Esophagus muscularis mucosa (tissue), 3 donors: ENCODE measurements around the gene ALX3.

ENCODE experiments used
- POLR2A ChIP-seq: fragments of 450-650 bp; IDR thresholded peaks from one replicate; pipeline ENCODE4 v1.6.1; 2017; ENCODE audit warnings: antibody characterized with exemption, moderate library complexity, mild to moderate bottlenecking, low read depth
- POLR2AphosphoS5 ChIP-seq, 2 donors: sonication (generic); formaldehyde crosslinking; IDR thresholded peaks; one replicate each; pipeline ENCODE4 v1.6.1; 2017; ENCODE audit warnings: antibody characterized with exemption in 2 of 2
- TF ChIP-seq, protein P1 (sequence below), 3 experiments: fragments of 200-600 bp in 2 of 3; fragments of 450-650 bp in 1 of 3; sonication (generic) in 2 of 3; IDR thresholded peaks; one replicate each; pipeline ENCODE4 v1.5.1; 2017 to 2019; ENCODE audit warnings: antibody characterized with exemption in 3 of 3, mild to moderate bottlenecking in 2 of 3, moderate library complexity in 1 of 3

DNA sequence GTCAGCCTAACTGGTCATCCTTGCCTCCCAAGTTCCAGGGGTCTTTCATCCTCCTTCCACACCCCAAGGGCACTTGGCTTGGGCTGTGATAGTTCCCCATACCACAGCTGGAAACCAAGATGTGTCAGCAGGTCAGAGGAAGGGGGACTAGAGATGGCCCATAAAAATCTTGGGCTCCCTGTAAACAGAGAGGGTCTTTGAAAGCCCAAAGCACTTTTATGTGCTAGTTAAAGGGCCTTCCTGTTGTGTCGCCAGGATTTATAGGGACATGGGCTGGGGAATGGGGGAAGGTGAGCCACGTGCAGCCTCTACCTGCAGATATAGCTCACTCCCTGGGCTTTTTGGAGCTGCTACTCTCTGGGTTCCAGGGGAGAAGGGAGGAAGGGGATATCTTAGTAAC is 29.9 kb upstream of the ALX3 start:
- TF ChIP-seq, protein P1, sequence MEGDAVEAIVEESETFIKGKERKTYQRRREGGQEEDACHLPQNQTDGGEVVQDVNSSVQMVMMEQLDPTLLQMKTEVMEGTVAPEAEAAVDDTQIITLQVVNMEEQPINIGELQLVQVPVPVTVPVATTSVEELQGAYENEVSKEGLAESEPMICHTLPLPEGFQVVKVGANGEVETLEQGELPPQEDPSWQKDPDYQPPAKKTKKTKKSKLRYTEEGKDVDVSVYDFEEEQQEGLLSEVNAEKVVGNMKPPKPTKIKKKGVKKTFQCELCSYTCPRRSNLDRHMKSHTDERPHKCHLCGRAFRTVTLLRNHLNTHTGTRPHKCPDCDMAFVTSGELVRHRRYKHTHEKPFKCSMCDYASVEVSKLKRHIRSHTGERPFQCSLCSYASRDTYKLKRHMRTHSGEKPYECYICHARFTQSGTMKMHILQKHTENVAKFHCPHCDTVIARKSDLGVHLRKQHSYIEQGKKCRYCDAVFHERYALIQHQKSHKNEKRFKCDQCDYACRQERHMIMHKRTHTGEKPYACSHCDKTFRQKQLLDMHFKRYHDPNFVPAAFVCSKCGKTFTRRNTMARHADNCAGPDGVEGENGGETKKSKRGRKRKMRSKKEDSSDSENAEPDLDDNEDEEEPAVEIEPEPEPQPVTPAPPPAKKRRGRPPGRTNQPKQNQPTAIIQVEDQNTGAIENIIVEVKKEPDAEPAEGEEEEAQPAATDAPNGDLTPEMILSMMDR (IDR thresholded peaks at IDR 0.05) = no peak
- TF ChIP-seq POLR2AphosphoS5 (IDR thresholded peaks at IDR 0.05) = no peak
- TF ChIP-seq POLR2A = no peak
